ENCODE results near the gene GPS2.
"Not testable (repeated sequence)": the region's sequence is repeated elsewhere in the genome, so short reads cannot be mapped to it uniquely, and the experiment has no call there.

GPS2 gene

GRCh38 chr17:7335765-7336164 lies 20.6 kb upstream of the GPS2 start:
- not testable (repeated sequence) for H3K23ac ChIP-seq (ENCODE audit: low read length); DNase-seq; H3K79me1 ChIP-seq (ENCODE audit: low read length); H3K18ac ChIP-seq (ENCODE audit: low read length); H2BK15ac ChIP-seq (replicated peaks; ENCODE audit: low read depth); H2BK5ac ChIP-seq (ENCODE audit: low read length); H4K5ac ChIP-seq (ENCODE audit: low read length); H3K4me1 ChIP-seq (ENCODE audit: control insufficient read depth, low read depth, low read length); H3K79me2 ChIP-seq (ENCODE audit: control insufficient read depth, insufficient read depth, low read length); H3K9ac ChIP-seq (ENCODE audit: low read length); H2BK120ac ChIP-seq (ENCODE audit: low read depth, low read length); H4K8ac ChIP-seq (ENCODE audit: low read depth, low read length); H3K27me3 ChIP-seq (ENCODE audit: insufficient read depth, low read length, poor library complexity); H3K4me2 ChIP-seq (ENCODE audit: low read length); H3K4ac ChIP-seq (ENCODE audit: low read depth, low read length); H2AK5ac ChIP-seq (ENCODE audit: low read length); H3K27ac ChIP-seq (ENCODE audit: low read depth, low read length); H3K36me3 ChIP-seq (ENCODE audit: control insufficient read depth, insufficient read depth, low read length); H3K4me3 ChIP-seq (ENCODE audit: low read length)
- peak overlapping the region; percentile 7 for H3K56ac ChIP-seq (ENCODE audit: low read length)
- WGBS (ENCODE audit: extremely low coverage, insufficient coverage, low lambda C conversion rate): no CpG with 5 or more reads among the region's 13 CpGs

- H3K4me2 ChIP-seq (ENCODE audit: low read length): no peak overlapping the region
- no peak overlapping the region for H2BK5ac ChIP-seq (ENCODE audit: low read length)
- no peak overlapping the region for H4K5ac ChIP-seq (ENCODE audit: low read length)
- H3K9ac ChIP-seq (ENCODE audit: low read length): no peak overlapping the region
- no peak overlapping the region for H3K4ac ChIP-seq (ENCODE audit: low read depth, low read length)
- WGBS (ENCODE audit: extremely low coverage, insufficient coverage, low lambda C conversion rate): no CpG with 5 or more reads among the region's 3 CpGs
- H3K56ac ChIP-seq (ENCODE audit: low read length): no peak overlapping the region
- H2BK120ac ChIP-seq (ENCODE audit: low read depth, low read length): no peak overlapping the region
- H3K36me3 ChIP-seq (ENCODE audit: control insufficient read depth, insufficient read depth, low read length): no peaks in the 10 kb centered on the region
- H2BK15ac ChIP-seq (replicated peaks; ENCODE audit: low read depth): no peak overlapping the region
- H3K27me3 ChIP-seq (ENCODE audit: insufficient read depth, low read length, poor library complexity): no peaks in the 10 kb centered on the region
- DNase-seq: no peak
- no peak overlapping the region for H3K23ac ChIP-seq (ENCODE audit: low read length)
- peaks cover 5% of the 10 kb centered on the region for H3K4me1 ChIP-seq (ENCODE audit: control insufficient read depth, low read depth, low read length)
- no peak overlapping the region for H3K27ac ChIP-seq (ENCODE audit: low read depth, low read length)
- H3K4me3 ChIP-seq (ENCODE audit: low read length): no peak overlapping the region
- H3K79me1 ChIP-seq (ENCODE audit: low read length): no peaks in the 10 kb centered on the region
- H3K79me2 ChIP-seq (ENCODE audit: control insufficient read depth, insufficient read depth, low read length): no peaks in the 10 kb centered on the region
- H4K8ac ChIP-seq (ENCODE audit: low read depth, low read length): no peak overlapping the region
- no peak overlapping the region for H3K18ac ChIP-seq (ENCODE audit: low read length)
- no peak overlapping the region for H2AK5ac ChIP-seq (ENCODE audit: low read length)
Observed at GRCh38 chr17:7334938-7335538, 19.9 kb upstream of the GPS2 start.

- not testable (repeated sequence) for H3K79me1 ChIP-seq (ENCODE audit: low read length); H3K27ac ChIP-seq (ENCODE audit: low read depth, low read length); H3K36me3 ChIP-seq (ENCODE audit: control insufficient read depth, insufficient read depth, low read length); H3K4me3 ChIP-seq (ENCODE audit: low read length); H3K27me3 ChIP-seq (ENCODE audit: insufficient read depth, low read length, poor library complexity); H3K4ac ChIP-seq (ENCODE audit: low read depth, low read length); H3K56ac ChIP-seq (ENCODE audit: low read length); H2BK5ac ChIP-seq (ENCODE audit: low read length); H4K8ac ChIP-seq (ENCODE audit: low read depth, low read length); H3K18ac ChIP-seq (ENCODE audit: low read length); H4K5ac ChIP-seq (ENCODE audit: low read length); H3K4me2 ChIP-seq (ENCODE audit: low read length); DNase-seq; H2AK5ac ChIP-seq (ENCODE audit: low read length); H2BK120ac ChIP-seq (ENCODE audit: low read depth, low read length); H2BK15ac ChIP-seq (replicated peaks; ENCODE audit: low read depth); H3K4me1 ChIP-seq (ENCODE audit: control insufficient read depth, low read depth, low read length); H3K23ac ChIP-seq (ENCODE audit: low read length); H3K9ac ChIP-seq (ENCODE audit: low read length)
- WGBS (ENCODE audit: extremely low coverage, insufficient coverage, low lambda C conversion rate): no CpG with 5 or more reads among the region's 14 CpGs
- H3K79me2 ChIP-seq (ENCODE audit: control insufficient read depth, insufficient read depth, low read length): peaks cover 11% of the 10 kb centered on the region
Observed at GRCh38 chr17:7332600-7333069, 17.5 kb upstream of the GPS2 start.

- Histone ChIP-seq H2BK5ac (ENCODE audit: low read length) (no peak overlapping the region), H2BK120ac (ENCODE audit: low read depth, low read length) (no peak overlapping the region), H3K79me1 (ENCODE audit: low read length) (peaks cover 11% of the 10 kb centered on the region), H3K27me3 (ENCODE audit: insufficient read depth, low read length, poor library complexity) (no peaks in the 10 kb centered on the region), H3K4me3 (ENCODE audit: low read length) (no peak overlapping the region), H3K4me1 (ENCODE audit: control insufficient read depth, low read depth, low read length) (peaks cover 5% of the 10 kb centered on the region), H2AK5ac (ENCODE audit: low read length) (no peak overlapping the region), H3K79me2 (ENCODE audit: control insufficient read depth, insufficient read depth, low read length) (peaks cover 13% of the 10 kb centered on the region), H3K23ac (ENCODE audit: low read length) (no peak overlapping the region), H2BK15ac (replicated peaks; ENCODE audit: low read depth) (no peak overlapping the region), H3K36me3 (ENCODE audit: control insufficient read depth, insufficient read depth, low read length) (no peaks in the 10 kb centered on the region), H3K56ac (ENCODE audit: low read length) (no peak overlapping the region), H4K5ac (ENCODE audit: low read length) (no peak overlapping the region), H3K18ac (ENCODE audit: low read length) (no peak overlapping the region), H3K4ac (ENCODE audit: low read depth, low read length) (no peak overlapping the region), H3K9ac (ENCODE audit: low read length) (no peak overlapping the region), H4K8ac (ENCODE audit: low read depth, low read length) (no peak overlapping the region), H3K4me2 (ENCODE audit: low read length) (no peak overlapping the region), H3K27ac (ENCODE audit: low read depth, low read length) (no peak overlapping the region)
- whole genome bisulfite sequencing (ENCODE audit: extremely low coverage, insufficient coverage, low lambda C conversion rate): no CpG with 5 or more reads among the region's 7 CpGs
- DNase-seq: no peak
Observed at GRCh38 chr17:7332111-7332510, 17.0 kb upstream of the GPS2 start.

GRCh38 chr17:7330638-7331015 lies 15.5 kb upstream of the GPS2 start:
- H3K56ac ChIP-seq (ENCODE audit: low read length): peak overlapping the region; percentile 84
- H3K4me2 ChIP-seq (ENCODE audit: low read length): peak overlapping the region; percentile 59
- peaks cover 11% of the 10 kb centered on the region for H3K79me1 ChIP-seq (ENCODE audit: low read length)
- H3K36me3 ChIP-seq (ENCODE audit: control insufficient read depth, insufficient read depth, low read length): peaks cover 4% of the 10 kb centered on the region
- peak overlapping the region; percentile 80 for H3K9ac ChIP-seq (ENCODE audit: low read length)
- H3K4me1 ChIP-seq (ENCODE audit: control insufficient read depth, low read depth, low read length): no peaks in the 10 kb centered on the region
- no peak overlapping the region for H2AK5ac ChIP-seq (ENCODE audit: low read length)
- H3K79me2 ChIP-seq (ENCODE audit: control insufficient read depth, insufficient read depth, low read length): peaks cover 13% of the 10 kb centered on the region
- no peak overlapping the region for H3K23ac ChIP-seq (ENCODE audit: low read length)
- H3K27ac ChIP-seq (ENCODE audit: low read depth, low read length): no peak overlapping the region
- no peak overlapping the region for H2BK15ac ChIP-seq (replicated peaks; ENCODE audit: low read depth)
- no peak overlapping the region for H4K8ac ChIP-seq (ENCODE audit: low read depth, low read length)
- no peaks in the 10 kb centered on the region for H3K27me3 ChIP-seq (ENCODE audit: insufficient read depth, low read length, poor library complexity)
- H2BK5ac ChIP-seq (ENCODE audit: low read length): no peak overlapping the region
- H3K18ac ChIP-seq (ENCODE audit: low read length): peak overlapping the region; percentile 84
- H3K4me3 ChIP-seq (ENCODE audit: low read length): no peak overlapping the region
- peak overlapping the region; percentile 2 for H4K5ac ChIP-seq (ENCODE audit: low read length)
- H3K4ac ChIP-seq (ENCODE audit: low read depth, low read length): peak overlapping the region; percentile 71
- H2BK120ac ChIP-seq (ENCODE audit: low read depth, low read length): peak overlapping the region; percentile 50
- WGBS (ENCODE audit: extremely low coverage, insufficient coverage, low lambda C conversion rate): no CpG with 5 or more reads among the region's 13 CpGs
- DNase-seq: no peak
